ENCODE results near the gene EVA1C. TPM values are rescaled to one million over a fixed set of nuclear protein-coding genes. Genes with fewer than 3 reads are reported as not detected.
"Not testable (repeated sequence)": the region's sequence is repeated elsewhere in the genome, so short reads cannot be mapped to it uniquely, and the experiment has no call there.

Gene EVA1C
- total and polyA plus RNA-seq, 9 donors = 27.1 to 156 (median 48.8) TPM

DNA sequence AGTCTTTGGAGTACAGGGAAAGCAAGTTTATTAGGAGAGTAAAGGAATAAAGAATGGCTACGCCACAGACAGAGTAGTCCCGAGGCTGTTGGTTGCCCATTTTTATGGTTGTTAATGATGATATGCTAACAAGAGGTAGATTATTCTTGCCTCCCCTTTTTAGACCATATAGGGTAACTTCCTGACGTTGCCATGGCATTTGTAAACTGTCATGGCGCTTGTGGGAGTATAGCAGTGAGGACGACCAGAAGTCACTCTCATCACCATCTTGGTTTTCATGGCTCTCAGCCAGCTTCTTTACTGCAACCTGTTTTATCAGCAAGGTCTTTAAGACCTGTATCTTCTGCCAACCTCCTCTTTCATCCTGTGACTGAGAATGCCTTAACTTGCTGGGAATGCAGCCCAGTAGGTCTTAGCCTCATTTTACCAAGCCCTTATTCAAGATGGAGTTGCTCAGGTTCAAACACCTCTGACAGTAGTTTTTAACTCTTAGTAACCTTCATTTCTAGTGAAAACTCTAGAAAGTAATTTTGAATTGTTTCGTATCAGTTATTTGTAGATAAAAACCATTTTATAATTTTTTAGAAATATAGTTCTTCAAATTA, 146.6 kb downstream of the EVA1C start:
- Histone ChIP-seq H3K27me3 (no peaks in the 10 kb centered on the region), H3K9me3 (no peaks in the 10 kb centered on the region), H3K36me3 (no peaks in the 10 kb centered on the region), H3K4me3 (no peak overlapping the region), H3K4me1 (ENCODE audit: insufficient read depth) (no peaks in the 10 kb centered on the region), H3K27ac (no peak overlapping the region)
- intact Hi-C loops (cut with DNase I) = no loop called here
- no peak for TF ChIP-seq POLR2A (IDR thresholded peaks at IDR 0.05)
- TF ChIP-seq EP300 (IDR thresholded peaks at IDR 0.05) = no peak
- TF ChIP-seq, protein P1, sequence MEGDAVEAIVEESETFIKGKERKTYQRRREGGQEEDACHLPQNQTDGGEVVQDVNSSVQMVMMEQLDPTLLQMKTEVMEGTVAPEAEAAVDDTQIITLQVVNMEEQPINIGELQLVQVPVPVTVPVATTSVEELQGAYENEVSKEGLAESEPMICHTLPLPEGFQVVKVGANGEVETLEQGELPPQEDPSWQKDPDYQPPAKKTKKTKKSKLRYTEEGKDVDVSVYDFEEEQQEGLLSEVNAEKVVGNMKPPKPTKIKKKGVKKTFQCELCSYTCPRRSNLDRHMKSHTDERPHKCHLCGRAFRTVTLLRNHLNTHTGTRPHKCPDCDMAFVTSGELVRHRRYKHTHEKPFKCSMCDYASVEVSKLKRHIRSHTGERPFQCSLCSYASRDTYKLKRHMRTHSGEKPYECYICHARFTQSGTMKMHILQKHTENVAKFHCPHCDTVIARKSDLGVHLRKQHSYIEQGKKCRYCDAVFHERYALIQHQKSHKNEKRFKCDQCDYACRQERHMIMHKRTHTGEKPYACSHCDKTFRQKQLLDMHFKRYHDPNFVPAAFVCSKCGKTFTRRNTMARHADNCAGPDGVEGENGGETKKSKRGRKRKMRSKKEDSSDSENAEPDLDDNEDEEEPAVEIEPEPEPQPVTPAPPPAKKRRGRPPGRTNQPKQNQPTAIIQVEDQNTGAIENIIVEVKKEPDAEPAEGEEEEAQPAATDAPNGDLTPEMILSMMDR (IDR thresholded peaks at IDR 0.05) = no peak
- 85 to 89% (median 87%) methylated on average over 6 of the region's 6 CpGs for WGBS, 3 donors
- no peak for DNase-seq

- Histone ChIP-seq H3K9me3 (no peaks in the 10 kb centered on the region), H3K36me3 (no peaks in the 10 kb centered on the region), H3K4me3 (no peak overlapping the region), H3K4me1 (ENCODE audit: insufficient read depth) (no peaks in the 10 kb centered on the region), H3K27ac (no peak overlapping the region), H3K27me3 (no peaks in the 10 kb centered on the region)
- DNase-seq = no peak
- intact Hi-C loops (cut with DNase I) = loop anchor here in 2 of 4 donors (5.0 to 10.0 kb wide), 3 partner anchors 106 to 154 kb away; partner anchors contain the start of gene EVA1C (in 1 of the 2)
- WGBS, 3 donors = 93 to 97% (median 95%) methylated on average over 3 of the region's 3 CpGs
- no peak for TF ChIP-seq POLR2A (IDR thresholded peaks at IDR 0.05)
- no peak for TF ChIP-seq EP300 (IDR thresholded peaks at IDR 0.05)
- TF ChIP-seq, protein P1 (IDR thresholded peaks at IDR 0.05) = no peak
Observed at GRCh38 chr21:32560896-32561295, 148.4 kb downstream of the EVA1C start.

DNA sequence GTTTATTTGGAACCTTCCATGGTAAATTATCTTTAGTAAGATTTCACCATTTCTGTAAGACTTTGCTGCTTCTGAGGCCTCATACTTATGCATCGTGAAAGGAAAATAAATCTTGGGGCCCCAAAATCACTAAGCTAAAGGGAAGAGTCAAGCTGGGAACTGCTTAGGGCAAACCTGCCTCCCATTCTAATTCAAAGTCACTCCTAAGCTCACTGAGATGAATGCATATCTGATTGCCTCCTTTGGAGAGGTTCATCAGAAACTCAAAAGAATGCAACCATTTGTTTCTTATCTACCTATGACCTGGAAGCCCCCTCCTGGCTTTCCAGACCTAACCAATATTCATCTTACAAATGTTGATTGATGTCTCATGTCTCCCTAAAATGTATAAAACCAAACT, 149.0 kb downstream of the EVA1C start:
- intact Hi-C loops (cut with DNase I) = loop anchor here in 2 of 4 donors (5.0 to 10.0 kb wide), 3 partner anchors 107 to 154 kb away; partner anchors contain the start of gene EVA1C (in 1 of the 2)
- WGBS, 3 donors = 71 to 85% (median 77%) methylated on average over 1 of the region's 1 CpG
- H3K27ac ChIP-seq = not testable (repeated sequence)

GRCh38 chr21:32562426-32562825, 149.9 kb downstream of the EVA1C start:
- Histone ChIP-seq H3K4me1 (ENCODE audit: insufficient read depth) (peaks cover 1% of the 10 kb centered on the region), H3K36me3 (no peaks in the 10 kb centered on the region), H3K4me3 (no peak overlapping the region), H3K9me3 (no peaks in the 10 kb centered on the region), H3K27me3 (no peaks in the 10 kb centered on the region), H3K27ac (peak overlapping the region in 1 of 2 donors; percentile 28)
- TF ChIP-seq, protein P1 (IDR thresholded peaks at IDR 0.05) = peak in 2 of 3 donors; percentile 46 to 55
- no peak for TF ChIP-seq POLR2A (IDR thresholded peaks at IDR 0.05)
- intact Hi-C loops (cut with DNase I) = loop anchor here in 2 of 4 donors (5.0 to 10.0 kb wide), 3 partner anchors 108 to 155 kb away; partner anchors contain the start of gene EVA1C (in 1 of the 2)
- peak; percentile 55 to 73 (median 63) for DNase-seq
- 17 to 41% (median 30%) methylated on average over 5 of the region's 5 CpGs for WGBS, 3 donors

More for the DNA sequence above, 149.0 kb downstream of the EVA1C start:
- not testable (repeated sequence) for H3K27me3 ChIP-seq; H3K36me3 ChIP-seq; H3K9me3 ChIP-seq; H3K4me3 ChIP-seq; DNase-seq; H3K4me1 ChIP-seq (ENCODE audit: insufficient read depth)

- Histone ChIP-seq H3K9me3 (no peaks in the 10 kb centered on the region), H3K4me3 (no peak overlapping the region), H3K27me3 (no peaks in the 10 kb centered on the region), H3K36me3 (no peaks in the 10 kb centered on the region), H3K4me1 (ENCODE audit: insufficient read depth) (peaks cover 1% of the 10 kb centered on the region), H3K27ac (peak overlapping the region in 1 of 2 donors; percentile 28)
- WGBS, 3 donors = 79 to 89% (median 81%) methylated on average over 2 of the region's 2 CpGs
- intact Hi-C loops (cut with DNase I) = loop anchor here in 2 of 4 donors (5.0 to 10.0 kb wide), 3 partner anchors 108 to 156 kb away; partner anchors contain the start of gene EVA1C (in 1 of the 2)
- DNase-seq = no peak
- TF ChIP-seq, protein P1 (IDR thresholded peaks at IDR 0.05) = no peak
- no peak for TF ChIP-seq EP300 (IDR thresholded peaks at IDR 0.05)
Observed at GRCh38 chr21:32562915-32563314, 150.4 kb downstream of the EVA1C start.

All from ovary (tissue), 9 donors.